Bronchial epithelial cell (primary cell): Measurements from ENCODE around the gene C3orf18. TPM values are rescaled to one million over a fixed set of nuclear protein-coding genes. Genes with fewer than 3 reads are reported as not detected.
A peak's percentile ranks its signal among the peaks of the same experiment; 100 is the strongest.

Experiments
- DNase-seq: peaks from one replicate; pipeline ENCODE4 v3.0.0-alpha.2; 2010; ENCODE audit warnings: low read depth
- FAIRE-seq: peaks from 2 replicates; lab custom pipeline; 2011; peaks lifted over from hg19 to GRCh38; lab: Jason Lieb, UNC
- H3K27me3 ChIP-seq: 2 replicates; pipeline ENCODE4 v1.5.1; 2011; ENCODE audit warnings: low read length; ENCODE audit not compliant: control insufficient read depth, insufficient read depth
- H3K36me3 ChIP-seq: 2 replicates; pipeline ENCODE4 v1.5.1; 2011; ENCODE audit warnings: low read length; ENCODE audit not compliant: control insufficient read depth, insufficient read depth
- H3K4me3 ChIP-seq: 2 replicates; pipeline ENCODE4 v1.5.1; 2011; ENCODE audit warnings: mild to moderate bottlenecking, low read depth, low read length, control low read depth
- CTCF ChIP-seq: IDR thresholded peaks from 2 replicates; pipeline ENCODE4 v1.5.1; 2011; ENCODE audit warnings: mild to moderate bottlenecking, moderate library complexity, low read length, control low read depth, inconsistent platforms; ENCODE audit not compliant: insufficient read depth, severe bottlenecking
- total RNA-seq: library from RNA; depleted of rRNA; stranded (reverse); fragments of >200 nt; gene quantifications from 2 replicates; pipeline ENCODE4 v1.2.1, GENCODE V29; 2014

C3orf18 gene
- total RNA-seq, 1 donor from 2014 or later, result 3.2 TPM

GRCh38 chr3:50567011-50567385, 549 bp downstream of the C3orf18 start:
- Histone ChIP-seq H3K27me3 (no peaks in the 10 kb centered on the region), H3K36me3 (no peaks in the 10 kb centered on the region), H3K4me3 (peak overlapping the region; percentile 39)
- no peak for DNase-seq
- no peak for FAIRE-seq
- TF ChIP-seq CTCF, result no peak

GRCh38 chr3:50564321-50564720, 3.2 kb downstream of the C3orf18 start:
- Histone ChIP-seq H3K4me3 (no peak overlapping the region), H3K36me3 (no peaks in the 10 kb centered on the region), H3K27me3 (no peaks in the 10 kb centered on the region)
- TF ChIP-seq CTCF, result no peak
- FAIRE-seq (no peak), DNase-seq (no peak)

GRCh38 chr3:50563867-50564266, 3.7 kb downstream of the C3orf18 start:
- Histone ChIP-seq H3K4me3 (no peak overlapping the region), H3K36me3 (no peaks in the 10 kb centered on the region), H3K27me3 (no peaks in the 10 kb centered on the region)
- TF ChIP-seq CTCF, result no peak
- FAIRE-seq (no peak), DNase-seq (no peak)

GRCh38 chr3:50562861-50563260, 4.7 kb downstream of the C3orf18 start:
- peak; percentile 3 for TF ChIP-seq CTCF
- DNase-seq (peak; percentile 86), FAIRE-seq (no peak)
- no peaks in the 10 kb centered on the region for H3K36me3 ChIP-seq
- no peak overlapping the region for H3K4me3 ChIP-seq
- H3K27me3 ChIP-seq, result no peaks in the 10 kb centered on the region

GRCh38 chr3:50559702-50560101, 7.8 kb downstream of the C3orf18 start:
- DNase-seq, result peak; percentile 38

More at GRCh38 chr3:50559702-50560101, 7.8 kb downstream of the C3orf18 start:
- Histone ChIP-seq H3K36me3 (no peaks in the 10 kb centered on the region), H3K27me3 (peaks cover 1% of the 10 kb centered on the region), H3K4me3 (no peak overlapping the region)
- no peak for FAIRE-seq
- no peak for TF ChIP-seq CTCF
